B cell (primary cell): ENCODE results near the gene GGCT. TPM values are rescaled to one million over a fixed set of nuclear protein-coding genes. Genes with fewer than 3 reads are reported as not detected.
A peak's percentile ranks its signal among the peaks of the same experiment; 100 is the strongest.

Source experiments
- ATAC-seq: fragments of 200-7000 bp; cut with Tn5 transposase; one replicate; pipeline ENCODE4 v1.10.0; 2021; ENCODE audit warnings: low read depth, mild to moderate bottlenecking, moderate number of reproducible peaks, moderate library complexity
- CTCF ChIA-PET: fragments of 350-600 bp; sonication (Branson Sonifier 250); formaldehyde crosslinking; loops from one replicate; lab custom pipeline; 2021; ENCODE audit warnings: antibody characterized with exemption, inconsistent platforms; lab: Charles Lee
- POLR2A ChIA-PET: fragments of 350-600 bp; sonication (Branson Sonifier 250); formaldehyde crosslinking; loops from one replicate; lab custom pipeline; 2021; ENCODE audit warnings: antibody characterized with exemption; lab: Charles Lee
- DNase-seq: peaks from one replicate; pipeline ENCODE4 v3.0.0; 2013
- H2AFZ ChIP-seq: 2 replicates; pipeline ENCODE4 v1.6.1; 2012; ENCODE audit warnings: mild to moderate bottlenecking, low read depth, low read length; ENCODE audit not compliant: insufficient read depth, poor library complexity, severe bottlenecking
- H3K27ac ChIP-seq, 2 donors: 1 replicate in 1 of 2; 2 replicates in 1 of 2; pipeline ENCODE4 v1.5.1; 2012 to 2013; ENCODE audit warnings: low read length in 2 of 2, mild to moderate bottlenecking in 2 of 2, moderate library complexity in 1 of 2
- H3K27me3 ChIP-seq, 4 experiments: fragments of 200-600 bp in 1 of 4; sonication (generic) in 1 of 4; replicated peaks in 1 of 4; 1 replicate in 2 of 4; 2 replicates in 2 of 4; pipeline versions ENCODE4 v1.6.1 to v1.7.0; 2013 to 2016; ENCODE audit warnings: low read length in 3 of 4, mild to moderate bottlenecking in 2 of 4, mixed read lengths in 1 of 4, moderate library complexity in 1 of 4; ENCODE audit not compliant: insufficient read depth in 4 of 4, control insufficient read depth in 3 of 4; ENCODE audit errors: control extremely low read depth in 1 of 4
- H3K36me3 ChIP-seq, 2 experiments: replicated peaks in 1 of 2; 1 replicate in 1 of 2; 2 replicates in 1 of 2; pipeline versions ENCODE4 v1.6.1 to v1.7.1; 2013; ENCODE audit warnings: low read length in 1 of 2; ENCODE audit not compliant: insufficient read depth in 2 of 2, control insufficient read depth in 1 of 2; ENCODE audit errors: control extremely low read depth in 1 of 2, extremely low read depth in 1 of 2
- H3K4me1 ChIP-seq, 2 donors: fragments of 200-600 bp in 1 of 2; sonication (generic) in 1 of 2; 1 replicate in 1 of 2; 2 replicates in 1 of 2; pipeline versions ENCODE4 v1.5.1 to v1.6.1; 2013 to 2017; ENCODE audit warnings: low read length in 2 of 2; ENCODE audit not compliant: control insufficient read depth in 2 of 2, insufficient read depth in 2 of 2
- H3K4me2 ChIP-seq: replicated peaks from 2 replicates; pipeline ENCODE3; 2012; ENCODE audit warnings: mild to moderate bottlenecking, low read depth, low read length; ENCODE audit not compliant: poor library complexity, severe bottlenecking
- H3K4me3 ChIP-seq, 5 experiments: fragments of 200-600 bp in 1 of 5; sonication (generic) in 1 of 5; 1 replicate in 3 of 5; 2 replicates in 2 of 5; pipeline versions ENCODE4 v1.5.1 to v1.7.0; 2011 to 2016; ENCODE audit warnings: low read length in 4 of 5, mild to moderate bottlenecking in 4 of 5, low read depth in 2 of 5, control low read depth in 1 of 5, moderate library complexity in 1 of 5; ENCODE audit not compliant: insufficient read depth in 1 of 5; ENCODE audit errors: control extremely low read depth in 1 of 5, extremely low read depth in 1 of 5
- H3K79me2 ChIP-seq: fragments of 200-600 bp; sonication (generic); one replicate; pipeline ENCODE4 v1.6.0; 2016; ENCODE audit warnings: low read length; ENCODE audit not compliant: control insufficient read depth, insufficient read depth
- H3K9ac ChIP-seq: fragments of 200-600 bp; sonication (generic); 2 replicates; pipeline ENCODE4 v1.6.1; 2017; ENCODE audit warnings: mild to moderate bottlenecking, low read length, moderate library complexity
- H3K9me3 ChIP-seq, 3 donors: one replicate each; pipeline versions ENCODE4 v1.6.1 to v1.7.1; 2013; ENCODE audit warnings: low read length in 2 of 3; ENCODE audit not compliant: control insufficient read depth in 2 of 3, insufficient read depth in 1 of 3; ENCODE audit errors: control extremely low read depth in 1 of 3
- H4K20me1 ChIP-seq: 2 replicates; pipeline ENCODE4 v1.6.0; 2012; ENCODE audit warnings: mild to moderate bottlenecking, low read length; ENCODE audit not compliant: insufficient read depth, control insufficient read depth, poor library complexity, severe bottlenecking
- H3K27ac Mint-ChIP-seq: one replicate; pipeline ENCODE4 v1.8.0; 2021; ENCODE audit warnings: mixed read lengths
- H3K27me3 Mint-ChIP-seq: one replicate; pipeline ENCODE4 v1.8.0; 2021; ENCODE audit warnings: mixed read lengths
- H3K4me1 Mint-ChIP-seq: one replicate; pipeline ENCODE4 v1.8.0; 2021; ENCODE audit warnings: mixed read lengths
- H3K4me3 Mint-ChIP-seq: one replicate; pipeline ENCODE4 v1.8.0; 2021; ENCODE audit warnings: mixed read lengths
- H3K9me3 Mint-ChIP-seq: one replicate; pipeline ENCODE4 v1.8.0; 2022; ENCODE audit warnings: mixed read lengths; ENCODE audit not compliant: insufficient read depth
- CTCF ChIP-seq: fragments of 200-600 bp; IDR thresholded peaks from one replicate; pipeline ENCODE4 v1.8.0; 2022; ENCODE audit warnings: antibody characterized with exemption, mild to moderate bottlenecking
- EZH2 ChIP-seq: IDR thresholded peaks from 2 replicates; pipeline ENCODE4 v1.6.1; 2012; ENCODE audit warnings: borderline replicate concordance, low read depth, mild to moderate bottlenecking, moderate library complexity, low read length; ENCODE audit not compliant: insufficient read depth, poor library complexity, severe bottlenecking
- WGBS: methylation state at CpG from one replicate; pipeline ENCODE4 v1.1.5; 2013; ENCODE audit warnings: missing lambda C conversion rate; ENCODE audit not compliant: insufficient coverage; 5-methylcytosine and 5-hydroxymethylcytosine counted together
- intact Hi-C: fragments of 100-400 bp; cut with micrococcal nuclease; formaldehyde crosslinking; loops from one replicate; pipeline ENCODE4 v1.10.0; 2022
- polyA plus RNA-seq: library from polyadenylated mRNA; depleted of rRNA; stranded (reverse); fragments of >200 nt; gene quantifications from 2 replicates; pipeline ENCODE4 v1.2.3, GENCODE V29; 2012
- total RNA-seq, 2 donors: library from RNA; stranded (reverse); fragments of 120-200 nt in 1 of 2; gene quantifications; 1 replicate in 1 of 2; 2 replicates in 1 of 2; pipeline versions ENCODE4 v1.2.3 to v1.2.4, GENCODE V29; 2013 to 2022

GGCT gene
- total and polyA plus RNA-seq, 2 donors (not counting 1 experiment from before 2014, with no cell fraction given) = 8.1 to 12.5 TPM

DNA sequence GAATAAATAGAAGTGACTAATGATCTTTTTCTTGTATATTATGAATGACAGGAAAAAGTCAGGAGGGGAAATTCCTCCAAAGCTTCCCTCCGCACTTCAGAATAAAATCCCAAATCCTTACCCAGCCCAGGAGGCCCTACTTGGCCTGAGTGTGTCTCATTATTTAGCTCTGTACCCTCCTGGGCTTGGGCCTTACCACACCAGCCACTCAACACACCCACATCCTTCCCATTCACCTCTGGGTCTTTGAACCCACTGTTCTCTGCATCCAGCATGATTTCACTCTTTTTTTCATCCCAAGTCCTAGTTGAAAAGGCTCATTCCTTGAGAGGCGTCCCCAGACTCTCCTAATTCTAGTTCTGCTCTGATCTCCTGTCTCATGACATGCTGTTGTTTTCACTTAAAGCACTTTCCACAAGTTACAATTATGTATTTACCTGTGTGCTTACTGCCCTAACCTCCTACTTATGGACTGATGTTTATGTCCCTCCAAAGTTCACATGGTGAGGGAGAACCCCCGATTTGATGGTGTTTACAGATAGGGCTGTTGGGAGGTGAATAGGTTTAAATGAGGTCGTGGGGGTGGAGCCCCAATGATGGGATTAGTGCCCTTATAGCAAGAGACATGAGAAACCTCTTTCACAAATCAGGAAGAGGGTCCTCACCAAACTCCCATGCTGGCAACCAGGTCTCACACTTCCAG is 32.4 kb downstream of the GGCT start:
- Histone ChIP-seq H3K27me3 (no peaks in the 10 kb centered on the region), H4K20me1 (no peaks in the 10 kb centered on the region), H3K9me3 (peaks cover 0 to 4% (median 0%) of the 10 kb centered on the region in 3 donors), H3K9ac (no peak overlapping the region), H3K4me3 (no peak overlapping the region), H3K79me2 (peaks cover 91% of the 10 kb centered on the region), H3K4me2 (no peak overlapping the region), H2AFZ (no peak overlapping the region), H3K4me1 (peaks cover 72 to 73% of the 10 kb centered on the region in 2 donors), H3K36me3 (peaks cover 7 to 18% of the 10 kb centered on the region in 2 experiments), H3K27ac (peak overlapping the region in 1 of 2 donors; percentile 49)
- H3K27ac Mint-ChIP-seq = peak overlapping the region; percentile 2
- WGBS = 95% methylated on average over 2 of the region's 4 CpGs
- ChIA-PET POLR2A (no interaction called here), CTCF (no interaction called here)
- no peaks in the 10 kb centered on the region for H3K9me3 Mint-ChIP-seq
- no peak for DNase-seq
- no peak overlapping the region for H3K4me3 Mint-ChIP-seq
- peaks cover 86% of the 10 kb centered on the region for H3K4me1 Mint-ChIP-seq
- TF ChIP-seq CTCF = no peak
- TF ChIP-seq EZH2 = no peak
- ATAC-seq = no peak
- intact Hi-C loops = loop anchor here (10.0 kb wide), 1 partner anchor 447 kb away; the partner anchor contains the start of genes FKBP14 and PLEKHA8
- no peaks in the 10 kb centered on the region for H3K27me3 Mint-ChIP-seq

- no peak overlapping the region for H3K4me2 ChIP-seq
- ChIA-PET POLR2A (no interaction called here), CTCF (no interaction called here)
- Mint-ChIP-seq H3K9me3 (no peaks in the 10 kb centered on the region), H3K4me1 (peaks cover 85% of the 10 kb centered on the region), H3K27me3 (no peaks in the 10 kb centered on the region), H3K27ac (peak overlapping the region; percentile 75), H3K4me3 (no peak overlapping the region)
- H3K4me3 ChIP-seq = no peak overlapping the region
- H3K27ac ChIP-seq = peak overlapping the region in 1 of 2 donors; percentile 49
- no peak for TF ChIP-seq EZH2
- TF ChIP-seq CTCF = no peak
- H3K27me3 ChIP-seq = no peaks in the 10 kb centered on the region
- intact Hi-C loops = loop anchor here (10.0 kb wide), 1 partner anchor 446 kb away; the partner anchor contains the start of genes FKBP14 and PLEKHA8
- ATAC-seq (no peak), DNase-seq (no peak)
- peaks cover 0 to 4% (median 0%) of the 10 kb centered on the region in 3 donors for H3K9me3 ChIP-seq
- 80% methylated on average over 1 of the region's 2 CpGs for WGBS
- no peaks in the 10 kb centered on the region for H4K20me1 ChIP-seq
- peaks cover 91% of the 10 kb centered on the region for H3K79me2 ChIP-seq
- H3K4me1 ChIP-seq = peaks cover 66% of the 10 kb centered on the region in 2 donors
- peaks cover 7 to 18% of the 10 kb centered on the region in 2 experiments for H3K36me3 ChIP-seq
- H3K9ac ChIP-seq = no peak overlapping the region
- no peak overlapping the region for H2AFZ ChIP-seq
These were observed 33.4 kb downstream of the GGCT start for GRCh38 chr7:30471205-30471604.
